Fibroblast of lung (primary cell): ENCODE results near the gene CAMK1D.

Experiments used
- CTCF ChIP-seq, 2 donors: IDR thresholded peaks in 1 of 2; conservative IDR thresholded peaks in 1 of 2; 1 replicate in 1 of 2; 2 replicates in 1 of 2; pipeline ENCODE4 v1.5.1; 2011 to 2012; ENCODE audit warnings: low read length in 2 of 2, control low read depth in 1 of 2, inconsistent platforms in 1 of 2, low read depth in 1 of 2, mild to moderate bottlenecking in 1 of 2
- EZH2 ChIP-seq: IDR thresholded peaks from 2 replicates; pipeline ENCODE4 v1.5.1; 2012; ENCODE audit warnings: low read length, control low read depth, mild to moderate bottlenecking; ENCODE audit errors: missing control alignments

- TF ChIP-seq CTCF (conservative IDR thresholded peaks at IDR 0.05 in 1 of 2, IDR thresholded peaks at IDR 0.05 in 1 of 2; ENCODE audit: low read depth in 1 of 2, low read length in 2 of 2) = no peak
- TF ChIP-seq EZH2 = no peak
These were observed 348.4 kb downstream of the CAMK1D start for GRCh38 chr10:12697764-12698163.
